Measurements from ENCODE around the gene DIAPH2. TPM values are rescaled to one million over a fixed set of nuclear protein-coding genes. Genes with fewer than 3 reads are reported as not detected.

The DIAPH2 gene
- total RNA-seq, 2 experiments from 2014 or later: 10.0 to 10.6 TPM

DNA sequence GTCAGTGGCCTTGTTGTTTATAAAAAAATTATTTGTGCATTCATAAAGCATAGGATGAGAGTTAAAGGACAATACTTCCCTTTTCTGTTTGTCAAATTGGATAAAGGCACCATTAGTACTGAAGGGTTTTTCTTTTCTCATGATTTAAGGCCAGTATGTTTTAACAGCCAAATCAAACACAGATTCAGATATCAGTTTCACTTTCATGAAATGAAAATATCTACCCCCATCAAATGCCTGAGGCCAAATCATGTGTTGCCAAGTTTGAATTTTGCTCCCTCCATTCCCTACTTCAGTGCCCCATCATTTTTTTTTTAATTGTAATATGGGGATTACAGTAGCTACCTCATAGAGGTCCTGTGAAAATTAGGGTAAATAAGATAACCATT lies 944.9 kb downstream of the DIAPH2 start:
- H3K4me1 Mint-ChIP-seq (ENCODE audit: low read depth): no peaks in the 10 kb centered on the region
- DNase-seq: no peak
- intact Hi-C loops (cut with micrococcal nuclease): no loop called here
- H3K27ac Mint-ChIP-seq: no peak overlapping the region
- no peak overlapping the region for H3K4me3 Mint-ChIP-seq
- POLR2A ChIA-PET: no interaction called here
- H3K27me3 Mint-ChIP-seq: no peaks in the 10 kb centered on the region
- H3K9me3 Mint-ChIP-seq: no peaks in the 10 kb centered on the region
- H3K36me3 Mint-ChIP-seq: no peaks in the 10 kb centered on the region
- CTCF ChIA-PET: no interaction called here

DNA sequence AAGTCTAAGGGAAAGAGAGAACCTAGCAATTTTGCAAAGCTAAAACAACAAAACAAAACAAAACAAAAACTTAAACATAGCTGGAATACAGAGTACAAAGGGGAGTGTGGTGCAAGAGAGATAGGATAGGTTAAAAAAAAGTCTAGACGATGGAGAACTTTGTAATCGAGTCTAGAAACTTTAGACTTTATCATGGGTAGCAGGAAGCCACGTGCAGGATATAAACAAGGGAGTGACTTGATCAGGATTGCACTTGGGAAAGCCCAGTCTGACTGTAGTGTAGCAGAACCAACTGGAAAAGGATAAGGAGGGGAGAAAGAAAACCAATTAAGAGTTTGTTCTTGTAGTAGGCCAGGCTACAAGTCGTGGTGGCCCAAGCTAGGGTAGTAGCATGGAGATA lies 949.2 kb downstream of the DIAPH2 start:
- CTCF ChIA-PET: no interaction called here
- Mint-ChIP-seq H3K27me3 (no peaks in the 10 kb centered on the region), H3K36me3 (no peaks in the 10 kb centered on the region), H3K27ac (no peak overlapping the region), H3K4me3 (no peak overlapping the region), H3K4me1 (ENCODE audit: low read depth) (no peaks in the 10 kb centered on the region), H3K9me3 (no peaks in the 10 kb centered on the region)
- intact Hi-C loops (cut with micrococcal nuclease): no loop called here
- POLR2A ChIA-PET: no interaction called here
- no peak for DNase-seq

DNA sequence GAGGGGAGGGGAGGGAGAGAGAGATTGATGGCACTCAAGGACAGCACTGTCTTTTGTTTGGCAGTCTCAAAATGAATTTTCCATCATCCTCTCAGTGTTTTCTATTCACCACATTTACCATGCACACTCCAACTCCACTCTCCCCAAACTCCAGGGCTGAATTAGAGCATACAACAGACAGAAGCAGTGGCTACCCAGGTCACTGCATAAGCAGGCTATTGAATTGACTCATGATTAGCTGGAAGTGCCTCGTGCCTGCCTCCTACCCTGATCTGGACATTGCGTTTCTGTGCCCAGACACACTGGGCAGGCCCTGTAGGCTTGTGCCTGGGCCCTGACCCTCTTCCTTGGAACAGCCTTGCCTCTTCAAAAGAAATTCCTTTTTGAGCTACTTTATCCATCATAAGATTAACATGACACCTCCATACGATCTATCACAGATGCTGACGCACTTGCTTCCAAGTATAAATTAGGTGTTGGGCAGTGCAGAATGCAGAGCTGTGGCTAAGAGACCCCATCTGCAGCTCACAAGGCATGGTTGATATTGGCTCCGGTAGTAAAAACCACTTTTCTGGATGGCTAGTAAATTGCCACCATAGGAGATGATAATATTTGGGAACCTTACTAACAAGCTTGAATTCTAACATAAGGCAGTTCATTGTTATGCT lies 952.0 kb downstream of the DIAPH2 start:
- intact Hi-C loops (cut with micrococcal nuclease): no loop called here
- Mint-ChIP-seq H3K27me3 (no peaks in the 10 kb centered on the region), H3K27ac (no peak overlapping the region), H3K9me3 (no peaks in the 10 kb centered on the region), H3K4me1 (ENCODE audit: low read depth) (peaks cover 3% of the 10 kb centered on the region), H3K4me3 (no peak overlapping the region), H3K36me3 (no peaks in the 10 kb centered on the region)
- ChIA-PET CTCF (no interaction called here), POLR2A (no interaction called here)
- no peak for DNase-seq

DNA sequence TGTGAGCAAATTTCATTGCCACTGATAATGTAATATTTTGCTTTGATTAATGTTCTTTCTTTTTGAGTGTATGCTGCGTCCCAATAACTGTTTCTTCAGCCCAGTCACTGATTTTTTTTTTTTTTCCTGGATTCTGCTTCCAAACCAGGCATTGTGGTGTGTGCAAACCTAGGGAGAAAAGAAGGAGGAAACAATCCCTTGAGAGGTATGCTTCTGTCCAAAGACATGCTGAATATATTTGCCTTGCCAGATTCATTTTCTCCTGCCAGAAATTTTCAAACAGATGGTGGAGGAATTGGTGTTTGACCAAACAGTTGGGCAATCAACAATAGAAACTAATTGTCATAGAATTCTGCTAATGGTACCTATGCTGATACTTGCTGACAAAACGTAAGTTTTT lies 952.6 kb downstream of the DIAPH2 start:
- ChIA-PET CTCF (no interaction called here), POLR2A (no interaction called here)
- H3K4me3 Mint-ChIP-seq: no peak overlapping the region
- no peak for DNase-seq
- peaks cover 3% of the 10 kb centered on the region for H3K4me1 Mint-ChIP-seq (ENCODE audit: low read depth)
- no peak overlapping the region for H3K27ac Mint-ChIP-seq
- H3K36me3 Mint-ChIP-seq: no peaks in the 10 kb centered on the region
- H3K9me3 Mint-ChIP-seq: no peaks in the 10 kb centered on the region
- H3K27me3 Mint-ChIP-seq: no peaks in the 10 kb centered on the region
- intact Hi-C loops (cut with micrococcal nuclease): no loop called here

DNA sequence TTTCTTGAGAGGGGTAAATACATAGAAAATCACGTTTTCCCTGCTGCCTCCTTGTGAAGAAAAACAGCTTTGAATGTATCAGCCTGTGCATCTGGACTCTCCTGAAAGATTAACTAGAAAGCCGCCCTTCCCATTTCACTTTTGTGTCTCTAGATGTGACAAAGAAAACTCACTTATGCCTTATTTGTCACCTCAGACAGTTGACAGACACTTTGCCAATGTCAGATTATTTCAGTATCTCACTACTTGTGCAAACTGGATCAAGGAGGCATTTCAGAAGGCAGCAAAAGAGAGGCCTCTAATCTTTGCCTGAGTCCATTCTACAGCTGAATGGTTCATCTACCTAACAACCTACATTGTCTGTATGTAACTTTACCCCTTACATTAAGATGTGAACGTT lies 954.0 kb downstream of the DIAPH2 start:
- POLR2A ChIA-PET: no interaction called here
- no peak overlapping the region for H3K4me3 Mint-ChIP-seq
- CTCF ChIA-PET: no interaction called here
- no peak for DNase-seq
- H3K9me3 Mint-ChIP-seq: no peaks in the 10 kb centered on the region
- no peak overlapping the region for H3K27ac Mint-ChIP-seq
- peaks cover 3% of the 10 kb centered on the region for H3K4me1 Mint-ChIP-seq (ENCODE audit: low read depth)
- H3K27me3 Mint-ChIP-seq: no peaks in the 10 kb centered on the region
- intact Hi-C loops (cut with micrococcal nuclease): no loop called here
- no peaks in the 10 kb centered on the region for H3K36me3 Mint-ChIP-seq

DNA sequence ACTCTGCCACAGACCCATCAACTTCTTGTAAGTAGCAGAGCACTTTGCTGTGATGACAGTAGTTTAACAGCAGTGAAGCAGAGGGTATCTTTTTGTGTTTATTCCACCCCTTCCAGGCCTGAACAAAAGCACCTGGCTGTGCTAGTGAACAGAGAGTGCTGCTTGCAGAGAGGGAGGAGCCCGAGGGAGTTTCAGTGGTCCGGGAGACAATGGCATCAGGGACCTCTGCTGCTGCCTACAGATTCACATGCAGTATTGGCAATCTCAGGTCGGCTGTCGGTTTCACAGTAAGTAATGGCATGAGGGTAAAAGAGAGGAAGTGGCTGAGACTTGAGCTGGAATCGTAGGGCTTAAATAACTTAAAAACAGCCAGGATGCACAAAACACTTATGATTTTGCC lies 954.9 kb downstream of the DIAPH2 start:
- Mint-ChIP-seq H3K27me3 (no peaks in the 10 kb centered on the region), H3K27ac (no peak overlapping the region), H3K4me1 (ENCODE audit: low read depth) (peaks cover 3% of the 10 kb centered on the region), H3K4me3 (no peak overlapping the region), H3K36me3 (no peaks in the 10 kb centered on the region), H3K9me3 (no peaks in the 10 kb centered on the region)
- ChIA-PET POLR2A (no interaction called here), CTCF (no interaction called here)
- peak; percentile 8 for DNase-seq
- intact Hi-C loops (cut with micrococcal nuclease): no loop called here

Other genes with a start within 250 kb of the DIAPH2 start
- under 1 TPM; 0.40 to 0.48 TPM for gene RPA4, start 199.1 kb downstream of the DIAPH2 start, total RNA-seq

Measured in activated CD4-positive, alpha-beta memory T cell treated with anti-CD3 and anti-CD28 coated beads for 36 hours (primary cell).